IPS-15b (cell line): ENCODE data around the gene MRPS12.
A peak's percentile ranks its signal among the peaks of the same experiment; 100 is the strongest.
"Not testable (repeated sequence)": the region's sequence is repeated elsewhere in the genome, so short reads cannot be mapped to it uniquely, and the experiment has no call there.

Experiments used
- H3K27me3 ChIP-seq: one replicate; pipeline ENCODE4 v1.6.1; 2013; ENCODE audit warnings: low read length; ENCODE audit not compliant: control insufficient read depth, insufficient read depth
- H3K36me3 ChIP-seq: one replicate; pipeline ENCODE4 v1.6.1; 2013; ENCODE audit warnings: low read length; ENCODE audit not compliant: control insufficient read depth, insufficient read depth
- H3K4me1 ChIP-seq: one replicate; pipeline ENCODE4 v1.6.1; 2013; ENCODE audit warnings: mild to moderate bottlenecking, low read length; ENCODE audit not compliant: control insufficient read depth, insufficient read depth
- H3K4me3 ChIP-seq: one replicate; pipeline ENCODE4 v1.5.1; 2013; ENCODE audit warnings: low read depth, low read length
- H3K9ac ChIP-seq: one replicate; pipeline ENCODE4 v1.6.1; 2013; ENCODE audit warnings: low read depth, mild to moderate bottlenecking, low read length
- H3K9me3 ChIP-seq: one replicate; pipeline ENCODE4 v1.6.1; 2013; ENCODE audit warnings: mild to moderate bottlenecking, low read length; ENCODE audit not compliant: control insufficient read depth, insufficient read depth

The MRPS12 gene

GRCh38 chr19:38945562-38946228, 15.0 kb downstream of the MRPS12 start:
- Histone ChIP-seq H3K27me3 (peaks cover 3% of the 10 kb centered on the region), H3K4me3 (no peak overlapping the region), H3K4me1 (no peaks in the 10 kb centered on the region), H3K9ac (no peak overlapping the region), H3K36me3 (peaks cover 6% of the 10 kb centered on the region), H3K9me3 (no peaks in the 10 kb centered on the region)

- Histone ChIP-seq H3K9ac (no peak overlapping the region), H3K4me1 (no peaks in the 10 kb centered on the region), H3K9me3 (no peaks in the 10 kb centered on the region), H3K36me3 (peaks cover 6% of the 10 kb centered on the region), H3K4me3 (no peak overlapping the region), H3K27me3 (peaks cover 3% of the 10 kb centered on the region)
Measured at GRCh38 chr19:38946229-38947010, 15.7 kb downstream of the MRPS12 start.

GRCh38 chr19:38949580-38950367, 19.0 kb downstream of the MRPS12 start:
- H3K4me3 ChIP-seq, result peak overlapping the region; percentile 62
- no peaks in the 10 kb centered on the region for H3K9me3 ChIP-seq

GRCh38 chr19:38951187-38951586, 20.4 kb downstream of the MRPS12 start:
- H3K9me3 ChIP-seq, result no peaks in the 10 kb centered on the region
- peaks cover 2% of the 10 kb centered on the region for H3K4me1 ChIP-seq
- peaks cover 2% of the 10 kb centered on the region for H3K36me3 ChIP-seq
- no peak overlapping the region for H3K9ac ChIP-seq
- peaks cover 3% of the 10 kb centered on the region for H3K27me3 ChIP-seq
- no peak overlapping the region for H3K4me3 ChIP-seq

More at GRCh38 chr19:38949580-38950367, 19.0 kb downstream of the MRPS12 start:
- H3K9ac ChIP-seq, result no peak overlapping the region
- H3K4me1 ChIP-seq, result peaks cover 2% of the 10 kb centered on the region
- peaks cover 2% of the 10 kb centered on the region for H3K36me3 ChIP-seq
- H3K27me3 ChIP-seq, result peaks cover 3% of the 10 kb centered on the region

GRCh38 chr19:38952395-38953165, 21.8 kb downstream of the MRPS12 start:
- Histone ChIP-seq H3K4me1 (peaks cover 2% of the 10 kb centered on the region), H3K36me3 (no peaks in the 10 kb centered on the region), H3K27me3 (peaks cover 3% of the 10 kb centered on the region), H3K4me3 (no peak overlapping the region), H3K9ac (no peak overlapping the region), H3K9me3 (no peaks in the 10 kb centered on the region)

GRCh38 chr19:38953677-38954076, 22.9 kb downstream of the MRPS12 start:
- Histone ChIP-seq H3K27me3 (peaks cover 3% of the 10 kb centered on the region), H3K4me3 (no peak overlapping the region), H3K4me1 (peaks cover 2% of the 10 kb centered on the region), H3K9me3 (no peaks in the 10 kb centered on the region), H3K9ac (no peak overlapping the region), H3K36me3 (no peaks in the 10 kb centered on the region)

- Histone ChIP-seq H3K9ac (no peak overlapping the region), H3K4me1 (peaks cover 2% of the 10 kb centered on the region), H3K9me3 (no peaks in the 10 kb centered on the region), H3K36me3 (no peaks in the 10 kb centered on the region), H3K27me3 (no peaks in the 10 kb centered on the region), H3K4me3 (no peak overlapping the region)
Measured at GRCh38 chr19:38956264-38956663, 25.5 kb downstream of the MRPS12 start.

GRCh38 chr19:38958301-38958700, 27.6 kb downstream of the MRPS12 start:
- H3K9ac ChIP-seq, result no peak overlapping the region
- no peak overlapping the region for H3K4me3 ChIP-seq
- H3K27me3 ChIP-seq, result no peaks in the 10 kb centered on the region
- H3K36me3 ChIP-seq, result no peaks in the 10 kb centered on the region
- peaks cover 4% of the 10 kb centered on the region for H3K4me1 ChIP-seq
- no peaks in the 10 kb centered on the region for H3K9me3 ChIP-seq

GRCh38 chr19:38959618-38960017, 28.9 kb downstream of the MRPS12 start:
- Histone ChIP-seq H3K36me3 (no peaks in the 10 kb centered on the region), H3K4me1 (peaks cover 4% of the 10 kb centered on the region), H3K27me3 (no peaks in the 10 kb centered on the region), H3K9me3 (no peaks in the 10 kb centered on the region), H3K9ac (no peak overlapping the region), H3K4me3 (no peak overlapping the region)

- no peak overlapping the region for H3K4me3 ChIP-seq
- H3K27me3 ChIP-seq, result no peaks in the 10 kb centered on the region
- H3K36me3 ChIP-seq, result peaks cover 2% of the 10 kb centered on the region
Measured at GRCh38 chr19:38964738-38965137, 34.0 kb downstream of the MRPS12 start.

GRCh38 chr19:38966149-38966548, 35.4 kb downstream of the MRPS12 start:
- not testable (repeated sequence) for H3K9ac ChIP-seq, H3K4me3 ChIP-seq, H3K27me3 ChIP-seq, H3K4me1 ChIP-seq, H3K9me3 ChIP-seq, H3K36me3 ChIP-seq

More at GRCh38 chr19:38964738-38965137, 34.0 kb downstream of the MRPS12 start:
- H3K9me3 ChIP-seq, result no peaks in the 10 kb centered on the region
- H3K4me1 ChIP-seq, result peaks cover 4% of the 10 kb centered on the region
- H3K9ac ChIP-seq, result no peak overlapping the region
